Activated CD4-positive, CD25-positive, alpha-beta regulatory T cell treated with anti-CD3 and anti-CD28 coated beads, Interleukin-2, amount 50 U/mL, for 24 hours (primary cell): ENCODE results near the gene TMEM59L.

Experiments used
- ATAC-seq, 2 donors: fragments of 150-1000 bp; cut with Tn5 transposase; one replicate each; pipeline ENCODE4 v1.10.0; 2021; ENCODE audit warnings: mild to moderate bottlenecking in 1 of 2, moderate library complexity in 1 of 2

TMEM59L gene

GRCh38 chr19:18639706-18640243 is 27.1 kb downstream of the TMEM59L start:
- no peak for ATAC-seq

- ATAC-seq: no peak
Observed at GRCh38 chr19:18644196-18645034, 31.7 kb downstream of the TMEM59L start.

- no peak for ATAC-seq
Observed at GRCh38 chr19:18645035-18645511, 32.4 kb downstream of the TMEM59L start.

GRCh38 chr19:18646535-18647370 is 34.1 kb downstream of the TMEM59L start:
- no peak for ATAC-seq

- no peak for ATAC-seq
Observed at GRCh38 chr19:18647371-18647767, 34.7 kb downstream of the TMEM59L start.

GRCh38 chr19:18647807-18648206 is 35.1 kb downstream of the TMEM59L start:
- ATAC-seq: no peak

GRCh38 chr19:18648973-18649315 is 36.3 kb downstream of the TMEM59L start:
- ATAC-seq: no peak

- no peak for ATAC-seq
Observed at GRCh38 chr19:18649371-18650020, 36.8 kb downstream of the TMEM59L start.

GRCh38 chr19:18650021-18650390 is 37.3 kb downstream of the TMEM59L start:
- ATAC-seq: no peak

GRCh38 chr19:18650468-18651041 is 37.9 kb downstream of the TMEM59L start:
- no peak for ATAC-seq

GRCh38 chr19:18651300-18651699 is 38.6 kb downstream of the TMEM59L start:
- ATAC-seq: no peak

GRCh38 chr19:18651733-18652132 is 39.1 kb downstream of the TMEM59L start:
- ATAC-seq: no peak

- no peak for ATAC-seq
Observed at GRCh38 chr19:18653853-18654252, 41.2 kb downstream of the TMEM59L start.

GRCh38 chr19:18654469-18654868 is 41.8 kb downstream of the TMEM59L start:
- no peak for ATAC-seq

GRCh38 chr19:18655173-18655844 is 42.6 kb downstream of the TMEM59L start:
- ATAC-seq: no peak

- ATAC-seq: no peak
Observed at GRCh38 chr19:18656337-18657086, 43.8 kb downstream of the TMEM59L start.

GRCh38 chr19:18657590-18658365 is 45.1 kb downstream of the TMEM59L start:
- no peak for ATAC-seq

GRCh38 chr19:18658366-18658855 is 45.7 kb downstream of the TMEM59L start:
- ATAC-seq: no peak

GRCh38 chr19:18659281-18660050 is 46.8 kb downstream of the TMEM59L start:
- no peak for ATAC-seq
